ENCODE results near the gene BSPH1. TPM values are rescaled to one million over a fixed set of nuclear protein-coding genes. Genes with fewer than 3 reads are reported as not detected.

BSPH1 gene
- total and polyA plus RNA-seq, 2 donors (not counting 1 experiment from before 2014, with no cell fraction given): not detected

GRCh38 chr19:48030073-48030472 is 38.1 kb upstream of the BSPH1 start:
- H3K79me2 ChIP-seq (ENCODE audit: control insufficient read depth, insufficient read depth, low read length): no peaks in the 10 kb centered on the region
- no peak overlapping the region for H3K4me2 ChIP-seq (ENCODE audit: extremely low read depth, insufficient read depth, low read length)
- no peaks in the 10 kb centered on the region for H4K20me1 ChIP-seq (ENCODE audit: control insufficient read depth, extremely low read depth, insufficient read depth, low read length)
- no peaks in the 10 kb centered on the region for H3K27me3 ChIP-seq (ENCODE audit: control insufficient read depth, insufficient read depth, low read length)
- no peak for DNase-seq (ENCODE audit: low read depth in 2 of 2)
- TF ChIP-seq CTCF (conservative IDR thresholded peaks at IDR 0.05 in 1 of 2, IDR thresholded peaks at IDR 0.05 in 1 of 2; ENCODE audit: low read depth in 1 of 2, low read length in 2 of 2) (no peak), EZH2 (IDR thresholded peaks at IDR 0.05; ENCODE audit: low read length, missing control alignments) (no peak)
- no peak overlapping the region for H3K27ac ChIP-seq (ENCODE audit: insufficient read depth, low read length)
- no peaks in the 10 kb centered on the region for H3K4me1 ChIP-seq (ENCODE audit: control insufficient read depth, extremely low read depth, insufficient read depth, low read length)
- H2AFZ ChIP-seq (ENCODE audit: low read length): no peak overlapping the region
- H3K4me3 ChIP-seq (replicated peaks in 1 of 4; ENCODE audit: control extremely low read depth in 1 of 4, insufficient read depth in 1 of 4, low read depth in 3 of 4, low read length in 4 of 4): no peak overlapping the region
- H3K9ac ChIP-seq (ENCODE audit: insufficient read depth, low read length): no peak overlapping the region
- no peaks in the 10 kb centered on the region for H3K9me3 ChIP-seq (ENCODE audit: control insufficient read depth, insufficient read depth, low read depth, low read length)
- H3K36me3 ChIP-seq (ENCODE audit: control insufficient read depth, insufficient read depth, low read length): no peaks in the 10 kb centered on the region

GRCh38 chr19:48029431-48029830 is 37.5 kb upstream of the BSPH1 start:
- Histone ChIP-seq H3K4me1 (ENCODE audit: control insufficient read depth, extremely low read depth, insufficient read depth, low read length) (no peaks in the 10 kb centered on the region), H3K9me3 (ENCODE audit: control insufficient read depth, insufficient read depth, low read depth, low read length) (no peaks in the 10 kb centered on the region), H3K9ac (ENCODE audit: insufficient read depth, low read length) (no peak overlapping the region), H3K36me3 (ENCODE audit: control insufficient read depth, insufficient read depth, low read length) (no peaks in the 10 kb centered on the region), H3K27me3 (ENCODE audit: control insufficient read depth, insufficient read depth, low read length) (no peaks in the 10 kb centered on the region), H4K20me1 (ENCODE audit: control insufficient read depth, extremely low read depth, insufficient read depth, low read length) (no peaks in the 10 kb centered on the region), H3K4me2 (ENCODE audit: extremely low read depth, insufficient read depth, low read length) (no peak overlapping the region), H3K4me3 (replicated peaks in 1 of 4; ENCODE audit: control extremely low read depth in 1 of 4, insufficient read depth in 1 of 4, low read depth in 3 of 4, low read length in 4 of 4) (no peak overlapping the region), H2AFZ (ENCODE audit: low read length) (no peak overlapping the region), H3K27ac (ENCODE audit: insufficient read depth, low read length) (no peak overlapping the region), H3K79me2 (ENCODE audit: control insufficient read depth, insufficient read depth, low read length) (no peaks in the 10 kb centered on the region)
- TF ChIP-seq EZH2 (IDR thresholded peaks at IDR 0.05; ENCODE audit: low read length, missing control alignments) (no peak), CTCF (conservative IDR thresholded peaks at IDR 0.05 in 1 of 2, IDR thresholded peaks at IDR 0.05 in 1 of 2; ENCODE audit: low read depth in 1 of 2, low read length in 2 of 2) (no peak)
- DNase-seq (ENCODE audit: low read depth in 2 of 2): no peak

GRCh38 chr19:48025480-48025879 is 33.5 kb upstream of the BSPH1 start:
- no peak for DNase-seq (ENCODE audit: low read depth in 2 of 2)
- no peak overlapping the region for H2AFZ ChIP-seq (ENCODE audit: low read length)
- H3K36me3 ChIP-seq (ENCODE audit: control insufficient read depth, insufficient read depth, low read length): no peaks in the 10 kb centered on the region
- no peak overlapping the region for H3K4me2 ChIP-seq (ENCODE audit: extremely low read depth, insufficient read depth, low read length)
- no peaks in the 10 kb centered on the region for H3K27me3 ChIP-seq (ENCODE audit: control insufficient read depth, insufficient read depth, low read length)
- H4K20me1 ChIP-seq (ENCODE audit: control insufficient read depth, extremely low read depth, insufficient read depth, low read length): no peaks in the 10 kb centered on the region
- H3K4me3 ChIP-seq (replicated peaks in 1 of 4; ENCODE audit: control extremely low read depth in 1 of 4, insufficient read depth in 1 of 4, low read depth in 3 of 4, low read length in 4 of 4): no peak overlapping the region
- H3K4me1 ChIP-seq (ENCODE audit: control insufficient read depth, extremely low read depth, insufficient read depth, low read length): no peaks in the 10 kb centered on the region
- no peak overlapping the region for H3K27ac ChIP-seq (ENCODE audit: insufficient read depth, low read length)
- no peak overlapping the region for H3K9ac ChIP-seq (ENCODE audit: insufficient read depth, low read length)
- no peaks in the 10 kb centered on the region for H3K9me3 ChIP-seq (ENCODE audit: control insufficient read depth, insufficient read depth, low read depth, low read length)
- TF ChIP-seq CTCF (conservative IDR thresholded peaks at IDR 0.05 in 1 of 2, IDR thresholded peaks at IDR 0.05 in 1 of 2; ENCODE audit: low read depth in 1 of 2, low read length in 2 of 2): no peak
- no peak for TF ChIP-seq EZH2 (IDR thresholded peaks at IDR 0.05; ENCODE audit: low read length, missing control alignments)
- no peaks in the 10 kb centered on the region for H3K79me2 ChIP-seq (ENCODE audit: control insufficient read depth, insufficient read depth, low read length)

All from fibroblast of lung (primary cell).